Upper lobe of left lung (tissue), 6 donors: ENCODE measurements around the gene GTPBP1. TPM values are rescaled to one million over a fixed set of nuclear protein-coding genes. Genes with fewer than 3 reads are reported as not detected.

Experiments
- ATAC-seq, 2 donors: fragments of 200-7000 bp; cut with Tn5 transposase; one replicate each; pipeline ENCODE4 v1.9.1; 2022; ENCODE audit warnings: mild to moderate bottlenecking in 2 of 2, moderate library complexity in 2 of 2; ENCODE audit not compliant: low FRiP score in 2 of 2
- DNase-seq, 2 donors: peaks; one replicate each; pipeline ENCODE4 v3.0.0-alpha.2; 2019 to 2020
- H3K27ac ChIP-seq, 4 donors: fragments of 200-600 bp; sonication (generic); one replicate each; pipeline ENCODE4 v1.5.1; 2016 to 2019
- H3K27me3 ChIP-seq, 4 donors: fragments of 200-600 bp; sonication (generic); one replicate each; pipeline ENCODE4 v1.5.1; 2017 to 2019
- H3K36me3 ChIP-seq, 4 donors: fragments of 200-600 bp; sonication (generic); one replicate each; pipeline ENCODE4 v1.5.1; 2016 to 2019
- H3K4me1 ChIP-seq, 4 donors: fragments of 200-600 bp; sonication (generic); one replicate each; pipeline ENCODE4 v1.5.1; 2018 to 2019
- H3K4me3 ChIP-seq, 4 donors: fragments of 200-600 bp; sonication (generic); one replicate each; pipeline ENCODE4 v1.5.1; 2017 to 2019; ENCODE audit warnings: mild to moderate bottlenecking in 2 of 4, moderate library complexity in 1 of 4
- H3K9me3 ChIP-seq, 4 donors: fragments of 200-600 bp; sonication (generic); one replicate each; pipeline ENCODE4 v1.5.1; 2018 to 2019
- EP300 ChIP-seq, 4 donors: sonication (generic); formaldehyde crosslinking; IDR thresholded peaks; one replicate each; pipeline ENCODE4 v1.5.1; 2017; ENCODE audit warnings: antibody characterized with exemption in 4 of 4, control low read depth in 2 of 4
- POLR2A ChIP-seq, 4 donors: fragments of 450-650 bp; IDR thresholded peaks; one replicate each; pipeline ENCODE4 v1.5.1; 2016 to 2017; ENCODE audit warnings: antibody characterized with exemption in 4 of 4, mild to moderate bottlenecking in 2 of 4
- POLR2AphosphoS5 ChIP-seq, 2 donors: sonication (generic); formaldehyde crosslinking; IDR thresholded peaks; one replicate each; pipeline ENCODE4 v1.5.1; 2017; ENCODE audit warnings: antibody characterized with exemption in 2 of 2
- WGBS, 2 donors: methylation state at CpG; one replicate each; pipeline ENCODE4 v1.1.5; 2017 to 2018; 5-methylcytosine and 5-hydroxymethylcytosine counted together
- total RNA-seq, 6 donors: library from RNA; depleted of rRNA in 4 of 6; stranded (reverse); fragments of >200 nt in 4 of 6; gene quantifications; one replicate each; pipeline versions ENCODE4 v1.1.0 to v1.2.1, GENCODE V29; 2016 to 2021
- TF ChIP-seq, protein P1 (sequence below), 6 experiments: fragments of 450-650 bp in 4 of 6; fragments of 200-600 bp in 2 of 6; sonication (generic) in 2 of 6; IDR thresholded peaks; one replicate each; pipeline ENCODE4 v1.5.1; 2016 to 2019; ENCODE audit warnings: antibody characterized with exemption in 6 of 6
- donor health status: DM: no; HTN: no; CAD: no; lungs with moderate emphysema.
- donor health status: DM: no; HTN: yes; CAD: no; lungs with severe emphysema.

GTPBP1 gene
- total RNA-seq, 6 donors from 2014 or later: 57.9 to 176 (median 73.6) TPM

GRCh38 chr22:38706901-38707195 lies 1.1 kb downstream of the GTPBP1 start:
- no peak for DNase-seq
- H3K27ac ChIP-seq: peak overlapping the region; percentile 94 to 99 (median 98)
- no peaks in the 10 kb centered on the region for H3K27me3 ChIP-seq
- WGBS, 2 donors: 0% methylated on average over 4 of the region's 4 CpGs
- H3K36me3 ChIP-seq: peaks cover 0 to 16% (median 6%) of the 10 kb centered on the region in 4 donors
- TF ChIP-seq POLR2AphosphoS5 (IDR thresholded peaks at IDR 0.05) (no peak), EP300 (IDR thresholded peaks at IDR 0.05) (no peak), POLR2A (IDR thresholded peaks at IDR 0.05) (no peak)
- TF ChIP-seq, protein P1, sequence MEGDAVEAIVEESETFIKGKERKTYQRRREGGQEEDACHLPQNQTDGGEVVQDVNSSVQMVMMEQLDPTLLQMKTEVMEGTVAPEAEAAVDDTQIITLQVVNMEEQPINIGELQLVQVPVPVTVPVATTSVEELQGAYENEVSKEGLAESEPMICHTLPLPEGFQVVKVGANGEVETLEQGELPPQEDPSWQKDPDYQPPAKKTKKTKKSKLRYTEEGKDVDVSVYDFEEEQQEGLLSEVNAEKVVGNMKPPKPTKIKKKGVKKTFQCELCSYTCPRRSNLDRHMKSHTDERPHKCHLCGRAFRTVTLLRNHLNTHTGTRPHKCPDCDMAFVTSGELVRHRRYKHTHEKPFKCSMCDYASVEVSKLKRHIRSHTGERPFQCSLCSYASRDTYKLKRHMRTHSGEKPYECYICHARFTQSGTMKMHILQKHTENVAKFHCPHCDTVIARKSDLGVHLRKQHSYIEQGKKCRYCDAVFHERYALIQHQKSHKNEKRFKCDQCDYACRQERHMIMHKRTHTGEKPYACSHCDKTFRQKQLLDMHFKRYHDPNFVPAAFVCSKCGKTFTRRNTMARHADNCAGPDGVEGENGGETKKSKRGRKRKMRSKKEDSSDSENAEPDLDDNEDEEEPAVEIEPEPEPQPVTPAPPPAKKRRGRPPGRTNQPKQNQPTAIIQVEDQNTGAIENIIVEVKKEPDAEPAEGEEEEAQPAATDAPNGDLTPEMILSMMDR (IDR thresholded peaks at IDR 0.05): no peak
- H3K4me3 ChIP-seq: peak overlapping the region; percentile 61 to 99 (median 74)
- peaks cover 28 to 39% (median 34%) of the 10 kb centered on the region in 4 donors for H3K4me1 ChIP-seq
- no peak for ATAC-seq
- no peaks in the 10 kb centered on the region for H3K9me3 ChIP-seq

DNA sequence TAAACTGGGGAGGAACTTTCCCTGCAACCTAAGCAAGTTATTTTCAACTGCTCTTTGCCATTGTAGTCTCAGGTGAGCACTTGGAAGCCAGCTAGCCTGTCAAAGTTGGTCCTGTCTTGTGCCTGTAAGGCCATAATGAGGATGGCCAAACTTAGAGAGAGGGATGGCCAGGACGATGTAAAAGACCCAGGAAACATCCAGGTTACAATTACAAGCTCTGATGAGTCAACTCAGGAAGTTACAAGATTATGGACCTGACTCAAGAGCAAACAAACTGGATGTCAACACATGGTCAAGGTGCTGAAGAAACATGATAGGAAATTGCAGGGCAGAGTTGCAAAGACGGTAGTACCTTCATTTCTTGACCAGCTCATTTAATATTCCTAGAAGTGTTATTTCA lies 1.6 kb downstream of the GTPBP1 start:
- peak overlapping the region in 3 of 4 donors; percentile 61 to 99 (median 80) for H3K4me3 ChIP-seq
- peak overlapping the region; percentile 94 to 99 (median 98) for H3K27ac ChIP-seq
- ATAC-seq (no peak), DNase-seq (no peak)
- H3K4me1 ChIP-seq: peaks cover 30 to 44% (median 35%) of the 10 kb centered on the region in 4 donors
- no peaks in the 10 kb centered on the region for H3K27me3 ChIP-seq
- 31% methylated on average over 2 of the region's 2 CpGs for WGBS, 2 donors
- peaks cover 0 to 16% (median 6%) of the 10 kb centered on the region in 4 donors for H3K36me3 ChIP-seq
- TF ChIP-seq POLR2A (IDR thresholded peaks at IDR 0.05): no peak
- H3K9me3 ChIP-seq: no peaks in the 10 kb centered on the region

DNA sequence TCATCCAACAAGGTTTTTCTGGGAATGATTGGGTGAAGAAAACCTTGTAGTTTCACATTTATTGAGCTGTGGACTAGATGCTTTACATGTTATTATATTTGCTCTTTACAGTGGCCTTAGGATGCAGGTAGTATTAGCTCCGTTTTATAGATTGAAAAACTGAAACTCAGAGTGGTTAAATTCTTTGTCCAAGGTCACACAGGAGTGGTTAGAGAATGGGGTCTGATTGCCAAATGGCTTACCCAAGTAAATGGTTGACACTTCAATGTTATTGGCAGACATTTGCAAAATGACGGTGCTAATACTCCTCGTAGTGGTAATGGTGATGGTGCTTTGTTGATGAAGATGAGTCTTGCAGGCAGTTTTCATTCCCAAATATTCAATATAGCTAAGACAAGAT lies 2.2 kb downstream of the GTPBP1 start:
- TF ChIP-seq EP300 (IDR thresholded peaks at IDR 0.05) (no peak), POLR2A (IDR thresholded peaks at IDR 0.05) (no peak), POLR2AphosphoS5 (IDR thresholded peaks at IDR 0.05) (no peak)
- TF ChIP-seq, protein P1 (IDR thresholded peaks at IDR 0.05): no peak
- H3K9me3 ChIP-seq: no peaks in the 10 kb centered on the region
- WGBS, 2 donors: 86 to 88% methylated on average over 3 of the region's 3 CpGs
- no peaks in the 10 kb centered on the region for H3K27me3 ChIP-seq
- DNase-seq (no peak), ATAC-seq (no peak)
- no peak overlapping the region for H3K4me3 ChIP-seq
- peaks cover 0 to 16% (median 6%) of the 10 kb centered on the region in 4 donors for H3K36me3 ChIP-seq
- H3K4me1 ChIP-seq: peaks cover 35 to 51% (median 41%) of the 10 kb centered on the region in 4 donors
- H3K27ac ChIP-seq: peak overlapping the region in 2 of 4 donors; percentile 97 to 98

DNA sequence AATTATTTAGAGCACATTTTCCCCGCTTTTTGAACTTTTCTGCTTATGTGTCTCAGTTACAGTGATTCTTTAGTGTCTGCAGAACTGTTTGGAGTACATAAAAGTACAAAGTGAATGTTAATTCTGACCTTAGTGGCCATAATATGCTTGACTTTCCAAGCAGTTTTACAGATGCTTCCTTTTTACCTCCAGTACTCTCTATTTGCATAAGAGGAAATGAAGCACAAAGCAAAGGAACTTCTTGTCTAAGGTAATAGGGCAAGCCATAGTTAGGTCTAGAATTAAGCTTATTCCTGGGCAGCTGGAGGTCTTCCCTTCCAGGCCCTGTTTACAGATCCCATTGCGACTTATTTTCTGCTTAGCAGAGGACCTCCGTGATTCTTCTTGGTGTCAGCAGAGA lies 3.6 kb downstream of the GTPBP1 start:
- DNase-seq: no peak
- ATAC-seq: no peak
- Histone ChIP-seq H3K27ac (no peak overlapping the region), H3K36me3 (peaks cover 0 to 16% (median 6%) of the 10 kb centered on the region in 4 donors), H3K27me3 (no peaks in the 10 kb centered on the region), H3K4me1 (peaks cover 49 to 64% (median 52%) of the 10 kb centered on the region in 4 donors), H3K4me3 (no peak overlapping the region), H3K9me3 (no peaks in the 10 kb centered on the region)
- no peak for TF ChIP-seq POLR2A (IDR thresholded peaks at IDR 0.05)
- TF ChIP-seq, protein P1 (IDR thresholded peaks at IDR 0.05): no peak
- TF ChIP-seq POLR2AphosphoS5 (IDR thresholded peaks at IDR 0.05): no peak
- TF ChIP-seq EP300 (IDR thresholded peaks at IDR 0.05): no peak
- WGBS, 2 donors: 81 to 93% methylated on average over 3 of the region's 3 CpGs

DNA sequence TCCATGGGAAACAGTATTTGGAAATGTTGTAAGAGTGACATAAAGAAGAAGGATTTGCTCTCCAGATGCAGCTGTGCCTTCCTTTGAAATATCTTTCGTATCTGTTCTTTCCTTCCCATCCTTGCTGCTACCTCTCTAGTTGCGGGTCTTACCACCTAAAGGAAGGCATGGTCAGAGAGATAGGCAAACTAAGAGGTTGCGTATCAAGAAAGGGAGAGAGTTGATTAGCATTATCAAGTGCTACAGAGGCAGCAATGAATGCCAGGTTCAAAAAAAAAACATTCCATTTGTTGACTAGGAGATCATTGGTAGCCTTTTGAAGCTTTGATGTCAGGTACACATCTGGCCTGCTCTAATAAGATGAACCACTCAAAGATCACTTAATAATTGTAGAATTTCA lies 4.6 kb downstream of the GTPBP1 start:
- Histone ChIP-seq H3K36me3 (peaks cover 0 to 19% (median 6%) of the 10 kb centered on the region in 4 donors), H3K9me3 (no peaks in the 10 kb centered on the region), H3K27ac (no peak overlapping the region), H3K27me3 (no peaks in the 10 kb centered on the region), H3K4me1 (peaks cover 52 to 68% (median 56%) of the 10 kb centered on the region in 4 donors), H3K4me3 (no peak overlapping the region)
- 90 to 93% methylated on average over 3 of the region's 3 CpGs for WGBS, 2 donors
- DNase-seq: no peak
- no peak for ATAC-seq
- no peak for TF ChIP-seq POLR2AphosphoS5 (IDR thresholded peaks at IDR 0.05)
- TF ChIP-seq, protein P1 (IDR thresholded peaks at IDR 0.05): no peak
- TF ChIP-seq EP300 (IDR thresholded peaks at IDR 0.05): no peak
- TF ChIP-seq POLR2A (IDR thresholded peaks at IDR 0.05): no peak
